A673 (cell line): ENCODE results near the gene ZNF488. TPM values are rescaled to one million over a fixed set of nuclear protein-coding genes. Genes with fewer than 3 reads are reported as not detected.
A peak's percentile ranks its signal among the peaks of the same experiment; 100 is the strongest.

Experiments
- BruUV-seq: library from RNA; stranded (reverse); fragments of 400-500 nt; replicated peaks from 2 replicates; lab custom pipeline; 2021; lab: Mats Ljungman, UMichigan
- CTCF ChIA-PET: fragments of 300-600 bp; sonication (Branson Sonifier 250); formaldehyde crosslinking; loops from one replicate; lab custom pipeline; 2022; ENCODE audit warnings: antibody characterized with exemption; lab: Charles Lee
- POLR2A ChIA-PET: fragments of 300-600 bp; sonication (Branson Sonifier 250); formaldehyde crosslinking; loops from one replicate; lab custom pipeline; 2022; ENCODE audit warnings: antibody characterized with exemption; ENCODE audit not compliant: low non-redundant PET; lab: Charles Lee
- DNase-seq: peaks from one replicate; pipeline ENCODE4 v3.0.0-alpha.2; 2015; ENCODE audit warnings: low spot score
- H3K27ac ChIP-seq: fragments of 200-600 bp; sonication (generic); 2 replicates; pipeline ENCODE4 v1.5.1; 2016; ENCODE audit warnings: mixed run types, low read depth, mild to moderate bottlenecking, mixed read lengths, antibody characterized with exemption, low read length; ENCODE audit not compliant: poor library complexity, severe bottlenecking
- H3K27me3 ChIP-seq: fragments of 200-600 bp; sonication (generic); replicated peaks from 2 replicates; pipeline ENCODE4 v1.6.1; 2017; ENCODE audit warnings: mixed run types, low read depth, mild to moderate bottlenecking, mixed read lengths, antibody characterized with exemption, low read length; ENCODE audit not compliant: insufficient read depth, poor library complexity
- H3K36me3 ChIP-seq: fragments of 200-600 bp; sonication (generic); 2 replicates; pipeline ENCODE4 v1.6.1; 2016; ENCODE audit warnings: mixed run types, mild to moderate bottlenecking, mixed read lengths, antibody characterized with exemption, low read length; ENCODE audit not compliant: insufficient read depth, poor library complexity, severe bottlenecking
- H3K4me1 ChIP-seq: fragments of 200-600 bp; sonication (generic); 2 replicates; pipeline ENCODE4 v1.6.1; 2017; ENCODE audit warnings: mixed run types, mild to moderate bottlenecking, mixed read lengths, antibody characterized with exemption, low read length; ENCODE audit not compliant: insufficient read depth, poor library complexity, severe bottlenecking
- H3K4me3 ChIP-seq: fragments of 200-600 bp; sonication (generic); 2 replicates; pipeline ENCODE4 v1.5.1; 2016; ENCODE audit warnings: low read depth, mixed run types, mild to moderate bottlenecking, mixed read lengths, low read length; ENCODE audit not compliant: poor library complexity, severe bottlenecking
- H3K9me3 ChIP-seq: fragments of 200-600 bp; sonication (generic); 2 replicates; pipeline ENCODE4 v1.6.1; 2016; ENCODE audit warnings: mixed run types, low read depth, mild to moderate bottlenecking, mixed read lengths, antibody characterized with exemption, low read length; ENCODE audit not compliant: poor library complexity, severe bottlenecking
- EZH2 ChIP-seq: fragments of 200-600 bp; sonication (generic); IDR thresholded peaks from 2 replicates; pipeline ENCODE4 v1.6.1; 2017; ENCODE audit warnings: borderline replicate concordance, low read depth, mild to moderate bottlenecking, mixed read lengths, antibody characterized with exemption, low read length; ENCODE audit not compliant: poor library complexity, severe bottlenecking
- intact Hi-C: fragments of 100-400 bp; cut with micrococcal nuclease; formaldehyde crosslinking; loops from one replicate; pipeline ENCODE4 v1.10.0; 2022; ENCODE audit not compliant: unreplicated experiment
- total RNA-seq: library from RNA; stranded (reverse); gene quantifications from 2 replicates; pipeline ENCODE4 v1.2.3, GENCODE V29; 2021
- TF ChIP-seq, protein P1 (sequence below): fragments of 300-800, 200-600 bp; sonication (generic); conservative IDR thresholded peaks from 2 replicates; pipeline ENCODE4 v1.5.1; 2017; ENCODE audit warnings: low read depth, mild to moderate bottlenecking, antibody characterized with exemption, low read length, moderate library complexity, mixed read lengths

The ZNF488 gene
- total RNA-seq, 1 experiment from 2014 or later: 0.09 TPM

DNA sequence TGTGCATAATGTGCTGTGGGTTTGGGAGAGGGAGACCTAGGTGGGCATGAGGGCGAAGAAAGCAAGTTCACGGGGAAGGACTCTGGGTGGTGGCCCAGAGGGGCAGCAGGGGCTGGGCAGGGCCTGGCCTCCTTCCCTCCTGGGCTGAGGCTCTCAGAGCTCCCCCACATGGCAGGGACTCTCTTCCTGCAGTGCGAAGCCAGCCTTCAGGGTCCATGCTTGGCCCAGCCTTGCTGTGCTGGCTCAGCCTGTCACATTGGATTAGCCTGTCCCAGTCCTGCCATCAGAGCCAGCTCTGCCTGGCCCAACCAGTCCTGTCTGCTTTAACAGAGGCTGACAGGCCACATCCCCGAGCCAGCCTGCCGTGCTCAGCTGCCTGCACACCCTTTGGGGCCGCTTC, 20.4 kb upstream of the ZNF488 start:
- CTCF ChIA-PET: interaction anchor here (1.0 kb wide), 1 partner anchor 14 kb away, joined by 3 read pairs; no protein-coding TSS in a partner anchor

GRCh38 chr10:47403446-47404318, 19.6 kb upstream of the ZNF488 start:
- no peaks in the 10 kb centered on the region for H3K9me3 ChIP-seq

More for the DNA sequence above, 20.4 kb upstream of the ZNF488 start:
- Histone ChIP-seq H3K9me3 (no peaks in the 10 kb centered on the region), H3K27ac (no peak overlapping the region), H3K4me1 (no peaks in the 10 kb centered on the region), H3K36me3 (no peaks in the 10 kb centered on the region), H3K4me3 (no peak overlapping the region), H3K27me3 (no peaks in the 10 kb centered on the region)
- POLR2A ChIA-PET: no interaction called here
- no TSS peak for BruUV-seq
- intact Hi-C loops: no loop called here
- TF ChIP-seq EZH2: no peak
- TF ChIP-seq, protein P1, sequence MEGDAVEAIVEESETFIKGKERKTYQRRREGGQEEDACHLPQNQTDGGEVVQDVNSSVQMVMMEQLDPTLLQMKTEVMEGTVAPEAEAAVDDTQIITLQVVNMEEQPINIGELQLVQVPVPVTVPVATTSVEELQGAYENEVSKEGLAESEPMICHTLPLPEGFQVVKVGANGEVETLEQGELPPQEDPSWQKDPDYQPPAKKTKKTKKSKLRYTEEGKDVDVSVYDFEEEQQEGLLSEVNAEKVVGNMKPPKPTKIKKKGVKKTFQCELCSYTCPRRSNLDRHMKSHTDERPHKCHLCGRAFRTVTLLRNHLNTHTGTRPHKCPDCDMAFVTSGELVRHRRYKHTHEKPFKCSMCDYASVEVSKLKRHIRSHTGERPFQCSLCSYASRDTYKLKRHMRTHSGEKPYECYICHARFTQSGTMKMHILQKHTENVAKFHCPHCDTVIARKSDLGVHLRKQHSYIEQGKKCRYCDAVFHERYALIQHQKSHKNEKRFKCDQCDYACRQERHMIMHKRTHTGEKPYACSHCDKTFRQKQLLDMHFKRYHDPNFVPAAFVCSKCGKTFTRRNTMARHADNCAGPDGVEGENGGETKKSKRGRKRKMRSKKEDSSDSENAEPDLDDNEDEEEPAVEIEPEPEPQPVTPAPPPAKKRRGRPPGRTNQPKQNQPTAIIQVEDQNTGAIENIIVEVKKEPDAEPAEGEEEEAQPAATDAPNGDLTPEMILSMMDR: no peak
- DNase-seq: no peak

DNA sequence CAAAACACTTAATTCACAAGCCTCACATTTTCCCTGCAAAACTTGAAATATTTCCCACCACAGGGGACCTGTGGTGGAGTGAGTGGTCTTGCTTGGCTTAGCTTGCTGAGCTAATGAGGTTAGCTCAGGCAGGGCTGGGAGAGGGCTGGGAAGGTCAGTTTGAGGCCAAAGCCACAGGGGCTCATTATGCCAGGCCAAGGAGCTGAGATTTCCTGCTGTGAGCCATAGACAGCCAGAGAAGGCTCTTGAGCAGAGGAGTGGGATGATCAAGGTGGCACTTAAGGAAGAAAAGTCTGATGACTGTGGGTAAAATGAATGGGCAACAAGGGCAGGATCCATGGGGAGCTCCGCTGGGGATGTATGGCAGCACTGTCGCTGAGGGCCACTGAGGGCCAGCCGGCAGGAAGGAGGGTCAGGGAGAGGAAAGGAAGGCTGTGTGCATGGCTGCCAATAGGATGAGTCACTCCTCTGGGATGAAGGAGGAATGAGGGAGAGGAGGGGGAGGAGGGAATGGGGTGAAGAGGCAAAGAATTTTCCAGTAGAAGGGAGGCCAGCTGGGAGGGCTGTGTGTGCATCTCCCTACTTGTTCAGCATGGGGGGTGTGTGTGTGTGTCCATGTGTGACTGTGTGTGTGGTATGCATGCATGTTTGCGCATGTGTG, 18.7 kb upstream of the ZNF488 start:
- H3K9me3 ChIP-seq: no peaks in the 10 kb centered on the region
- no peaks in the 10 kb centered on the region for H3K27me3 ChIP-seq
- no peaks in the 10 kb centered on the region for H3K4me1 ChIP-seq
- POLR2A ChIA-PET: no interaction called here
- CTCF ChIA-PET: no interaction called here
- no peak for TF ChIP-seq EZH2
- TF ChIP-seq, protein P1: no peak
- H3K27ac ChIP-seq: no peak overlapping the region
- intact Hi-C loops: no loop called here
- H3K4me3 ChIP-seq: no peak overlapping the region
- DNase-seq: peak; percentile 52
- H3K36me3 ChIP-seq: no peaks in the 10 kb centered on the region
- BruUV-seq: no TSS peak

More at GRCh38 chr10:47403446-47404318, 19.6 kb upstream of the ZNF488 start:
- ChIA-PET CTCF (interaction anchor here (1.0 kb wide), 1 partner anchor 15 kb away, joined by 3 read pairs; no protein-coding TSS in a partner anchor), POLR2A (no interaction called here)
- H3K27me3 ChIP-seq: no peaks in the 10 kb centered on the region
- BruUV-seq: no TSS peak
- DNase-seq: no peak
- no peak for TF ChIP-seq EZH2
- TF ChIP-seq, protein P1: 0 out of 2 replicates have a peak, but pooled peaks have one; percentile 12
- no peak overlapping the region for H3K4me3 ChIP-seq
- no peaks in the 10 kb centered on the region for H3K4me1 ChIP-seq
- no peaks in the 10 kb centered on the region for H3K36me3 ChIP-seq
- intact Hi-C loops: no loop called here
- no peak overlapping the region for H3K27ac ChIP-seq
